Stomach smooth muscle (tissue), 2 donors: ENCODE results near the gene C11orf91.

ENCODE experiments used
- H3K27ac ChIP-seq: one replicate; pipeline ENCODE4 v1.7.0; 2013; ENCODE audit warnings: mild to moderate bottlenecking, low read length, inconsistent platforms
- H3K27me3 ChIP-seq, 2 donors: one replicate each; pipeline ENCODE4 v1.7.0; 2013; ENCODE audit warnings: low read length in 2 of 2; ENCODE audit not compliant: insufficient read depth in 2 of 2, control insufficient read depth in 1 of 2
- H3K36me3 ChIP-seq, 2 donors: one replicate each; pipeline ENCODE4 v1.7.0; 2013; ENCODE audit warnings: low read length in 2 of 2; ENCODE audit not compliant: control insufficient read depth in 2 of 2, insufficient read depth in 2 of 2
- H3K4me1 ChIP-seq: one replicate; pipeline ENCODE4 v1.7.0; 2013; ENCODE audit warnings: low read length; ENCODE audit not compliant: control insufficient read depth, insufficient read depth
- H3K4me3 ChIP-seq, 2 donors: one replicate each; pipeline ENCODE4 v1.7.0; 2013; ENCODE audit warnings: low read length in 2 of 2
- H3K9ac ChIP-seq, 2 donors: one replicate each; pipeline ENCODE4 v1.7.0; 2013; ENCODE audit warnings: low read length in 2 of 2, mild to moderate bottlenecking in 1 of 2
- H3K9me3 ChIP-seq, 2 donors: one replicate each; pipeline ENCODE4 v1.7.0; 2013; ENCODE audit warnings: low read length in 2 of 2; ENCODE audit not compliant: control insufficient read depth in 2 of 2
- donor health status: healthy.
- donor health status: Pancreatic carcinoma.

C11orf91 gene

DNA sequence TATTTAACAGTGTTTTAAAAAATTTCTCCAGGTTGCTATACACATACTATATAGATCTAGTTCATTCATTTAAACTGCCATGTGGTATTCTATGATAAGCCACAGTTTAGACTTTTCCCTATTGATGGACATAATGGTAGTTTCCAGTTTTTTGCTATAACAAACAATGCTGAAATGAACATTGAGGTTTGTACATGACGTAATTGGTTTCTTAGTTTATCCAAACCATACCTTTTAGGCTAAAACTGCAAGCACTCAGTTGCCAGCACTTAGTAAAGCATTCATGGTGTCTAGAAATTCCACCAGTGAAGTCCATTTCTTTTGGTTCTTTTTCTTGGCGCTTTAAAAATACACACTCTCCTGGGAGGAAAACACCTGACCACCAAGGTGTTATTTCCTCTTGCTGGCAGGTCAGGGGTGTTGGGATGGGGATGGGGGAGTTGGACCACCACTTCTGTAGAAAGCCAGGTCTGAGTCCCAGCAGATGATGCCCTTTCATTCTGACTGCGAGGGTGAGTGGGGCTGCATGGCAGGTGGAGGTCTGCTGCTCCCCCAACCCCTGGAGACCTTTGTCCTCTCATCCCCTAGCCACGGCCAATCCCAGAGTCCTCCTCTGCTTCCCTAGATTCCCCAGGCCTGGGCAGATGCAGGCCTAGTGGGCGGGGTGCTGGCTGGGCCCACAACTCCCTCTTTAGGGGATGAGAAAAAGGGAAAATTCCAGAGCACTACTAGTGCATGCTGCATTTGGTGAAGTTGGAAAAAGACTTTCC lies 41.1 kb downstream of the C11orf91 start:
- H3K27ac ChIP-seq: no peak overlapping the region
- no peak overlapping the region for H3K9ac ChIP-seq
- H3K4me3 ChIP-seq: no peak overlapping the region
- no peaks in the 10 kb centered on the region for H3K27me3 ChIP-seq
- no peaks in the 10 kb centered on the region for H3K36me3 ChIP-seq
- no peaks in the 10 kb centered on the region for H3K9me3 ChIP-seq
- no peaks in the 10 kb centered on the region for H3K4me1 ChIP-seq

DNA sequence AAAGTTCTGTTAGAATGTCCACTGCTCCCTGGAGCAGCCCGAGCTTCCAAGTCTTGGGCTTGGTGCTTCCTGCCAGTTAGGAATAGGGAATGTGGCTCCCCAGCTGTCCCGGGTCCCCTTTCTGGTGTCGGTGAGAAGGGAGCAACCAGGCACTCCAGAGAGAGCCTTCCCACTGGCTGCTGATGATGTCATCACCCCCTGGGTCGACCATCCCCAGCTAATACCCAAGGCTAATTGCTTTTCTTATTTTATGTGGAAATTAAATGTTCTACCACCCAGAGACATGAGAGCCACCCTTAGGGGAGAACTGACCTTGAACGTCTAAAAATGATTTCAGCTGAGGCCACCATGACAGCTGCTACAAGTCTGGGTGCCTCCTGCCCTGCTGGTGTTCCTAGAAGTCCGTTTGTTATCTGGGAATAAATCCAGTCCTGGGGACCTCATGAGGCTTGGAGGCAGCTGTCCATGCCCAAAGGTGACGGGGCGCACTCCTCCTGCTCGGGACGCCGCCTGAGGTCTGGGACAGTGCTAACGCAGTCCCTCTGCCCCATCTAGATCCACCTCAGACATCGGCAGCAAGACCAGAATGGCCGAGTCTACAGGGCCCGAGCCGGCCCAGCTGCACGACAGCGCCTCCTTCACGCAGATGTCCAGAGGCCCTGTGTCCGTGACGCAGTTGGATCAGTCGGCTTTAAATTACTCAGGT lies 42.3 kb downstream of the C11orf91 start:
- no peaks in the 10 kb centered on the region for H3K4me1 ChIP-seq
- no peak overlapping the region for H3K4me3 ChIP-seq
- H3K27ac ChIP-seq: no peak overlapping the region
- no peaks in the 10 kb centered on the region for H3K36me3 ChIP-seq
- no peaks in the 10 kb centered on the region for H3K9me3 ChIP-seq
- H3K27me3 ChIP-seq: no peaks in the 10 kb centered on the region
- H3K9ac ChIP-seq: no peak overlapping the region

- no peaks in the 10 kb centered on the region for H3K9me3 ChIP-seq
- no peaks in the 10 kb centered on the region for H3K4me1 ChIP-seq
- H3K9ac ChIP-seq: no peak overlapping the region
- no peak overlapping the region for H3K4me3 ChIP-seq
- no peaks in the 10 kb centered on the region for H3K36me3 ChIP-seq
- no peak overlapping the region for H3K27ac ChIP-seq
- H3K27me3 ChIP-seq: no peaks in the 10 kb centered on the region
Measured at GRCh38 chr11:33657757-33658156, 42.9 kb downstream of the C11orf91 start.

GRCh38 chr11:33656768-33657167 lies 43.9 kb downstream of the C11orf91 start:
- Histone ChIP-seq H3K27me3 (peaks cover 0 to 2% of the 10 kb centered on the region in 2 donors), H3K27ac (no peak overlapping the region), H3K4me3 (no peak overlapping the region), H3K9ac (no peak overlapping the region), H3K9me3 (no peaks in the 10 kb centered on the region), H3K36me3 (no peaks in the 10 kb centered on the region), H3K4me1 (no peaks in the 10 kb centered on the region)

GRCh38 chr11:33655842-33656600 lies 44.6 kb downstream of the C11orf91 start:
- peaks cover 0 to 2% of the 10 kb centered on the region in 2 donors for H3K27me3 ChIP-seq
- H3K4me3 ChIP-seq: no peak overlapping the region
- H3K27ac ChIP-seq: no peak overlapping the region
- H3K4me1 ChIP-seq: no peaks in the 10 kb centered on the region
- H3K9ac ChIP-seq: no peak overlapping the region
- no peaks in the 10 kb centered on the region for H3K9me3 ChIP-seq
- no peaks in the 10 kb centered on the region for H3K36me3 ChIP-seq

DNA sequence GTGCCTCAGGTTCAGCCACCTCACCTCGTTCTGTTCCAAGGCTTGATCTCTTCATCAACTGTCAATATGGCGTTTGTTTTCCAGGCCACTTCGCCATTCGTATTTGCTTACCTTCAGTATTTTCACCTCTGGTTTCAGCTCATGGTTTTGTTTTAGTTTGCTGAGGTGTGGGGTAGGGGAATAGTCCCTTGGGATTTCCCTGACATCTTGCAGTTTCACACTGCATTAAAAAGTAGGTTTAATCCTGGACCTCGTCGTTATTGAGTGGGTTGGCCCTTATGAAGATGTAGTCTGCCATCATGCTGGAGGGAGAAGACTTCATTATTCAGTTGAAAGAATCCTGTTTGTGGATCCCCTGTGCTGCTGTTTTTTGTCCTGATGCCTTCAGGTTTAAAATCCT lies 46.0 kb downstream of the C11orf91 start:
- H3K4me3 ChIP-seq: no peak overlapping the region
- no peaks in the 10 kb centered on the region for H3K36me3 ChIP-seq
- no peaks in the 10 kb centered on the region for H3K9me3 ChIP-seq
- peaks cover 0 to 2% of the 10 kb centered on the region in 2 donors for H3K27me3 ChIP-seq
- H3K9ac ChIP-seq: no peak overlapping the region
- H3K4me1 ChIP-seq: no peaks in the 10 kb centered on the region
- no peak overlapping the region for H3K27ac ChIP-seq

DNA sequence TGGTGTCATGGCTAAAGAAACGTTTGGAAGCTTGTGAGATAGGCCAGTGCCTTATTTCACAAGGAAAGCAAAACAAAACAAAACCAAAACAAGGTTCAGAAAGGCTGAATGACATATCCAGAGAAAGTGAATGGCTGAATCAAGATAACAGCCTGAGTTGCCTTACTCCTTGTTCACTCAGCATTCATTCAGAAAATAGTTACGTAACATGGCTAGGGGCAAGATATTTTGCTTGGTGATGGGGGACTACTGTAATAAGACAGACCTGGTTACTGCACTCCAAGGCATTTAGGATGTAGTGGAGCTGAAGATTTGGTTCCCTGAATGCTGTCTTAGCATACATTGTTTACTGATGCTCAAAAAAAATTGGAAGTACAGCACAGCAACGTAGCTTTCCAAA lies 47.7 kb downstream of the C11orf91 start:
- no peaks in the 10 kb centered on the region for H3K9me3 ChIP-seq
- H3K36me3 ChIP-seq: no peaks in the 10 kb centered on the region
- H3K4me3 ChIP-seq: no peak overlapping the region
- no peaks in the 10 kb centered on the region for H3K4me1 ChIP-seq
- H3K27ac ChIP-seq: no peak overlapping the region
- peaks cover 0 to 2% of the 10 kb centered on the region in 2 donors for H3K27me3 ChIP-seq
- H3K9ac ChIP-seq: no peak overlapping the region

DNA sequence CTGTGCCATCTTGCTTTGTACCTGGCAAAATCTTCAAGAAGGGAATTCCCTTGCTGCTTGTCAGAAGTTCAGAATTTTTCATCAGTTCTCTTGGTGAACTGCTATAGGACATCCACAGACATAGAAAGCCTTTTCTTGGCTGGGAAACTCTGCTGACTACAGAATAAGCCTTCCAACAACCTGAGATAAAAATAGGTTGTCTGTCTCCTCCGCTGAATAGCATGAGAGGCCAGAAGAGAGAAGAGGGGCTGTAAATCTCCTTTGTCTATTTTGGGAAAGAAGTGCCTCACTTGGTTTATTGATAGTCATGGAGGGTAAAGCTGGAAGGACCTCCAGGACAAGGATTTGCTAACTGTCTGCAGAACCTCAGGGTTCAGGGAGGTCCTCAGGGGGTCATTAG lies 48.2 kb downstream of the C11orf91 start:
- no peaks in the 10 kb centered on the region for H3K36me3 ChIP-seq
- H3K4me1 ChIP-seq: no peaks in the 10 kb centered on the region
- no peak overlapping the region for H3K4me3 ChIP-seq
- no peak overlapping the region for H3K9ac ChIP-seq
- peaks cover 0 to 2% of the 10 kb centered on the region in 2 donors for H3K27me3 ChIP-seq
- H3K27ac ChIP-seq: no peak overlapping the region
- no peaks in the 10 kb centered on the region for H3K9me3 ChIP-seq

GRCh38 chr11:33651990-33652389 lies 48.6 kb downstream of the C11orf91 start:
- no peak overlapping the region for H3K4me3 ChIP-seq
- peaks cover 0 to 2% of the 10 kb centered on the region in 2 donors for H3K27me3 ChIP-seq
- no peaks in the 10 kb centered on the region for H3K4me1 ChIP-seq
- no peaks in the 10 kb centered on the region for H3K9me3 ChIP-seq
- H3K9ac ChIP-seq: no peak overlapping the region
- H3K27ac ChIP-seq: no peak overlapping the region
- H3K36me3 ChIP-seq: no peaks in the 10 kb centered on the region

GRCh38 chr11:33651555-33651954 lies 49.1 kb downstream of the C11orf91 start:
- Histone ChIP-seq H3K9ac (no peak overlapping the region), H3K4me1 (no peaks in the 10 kb centered on the region)

More at GRCh38 chr11:33651555-33651954, 49.1 kb downstream of the C11orf91 start:
- Histone ChIP-seq H3K9me3 (no peaks in the 10 kb centered on the region), H3K4me3 (no peak overlapping the region), H3K36me3 (no peaks in the 10 kb centered on the region), H3K27ac (no peak overlapping the region), H3K27me3 (peaks cover 0 to 2% of the 10 kb centered on the region in 2 donors)
